ENCODE measurements around the gene KIRREL3. TPM values are rescaled to one million over a fixed set of nuclear protein-coding genes. Genes with fewer than 3 reads are reported as not detected.

The KIRREL3 gene
- total RNA-seq, 2 donors from 2014 or later: 0.28 TPM; not detected in 1

GRCh38 chr11:126581871-126582648, 418.5 kb downstream of the KIRREL3 start:
- H3K4me1 ChIP-seq (replicated peaks): no peaks in the 10 kb centered on the region
- intact Hi-C loops (cut with DNase I): no loop called here

GRCh38 chr11:126578426-126578825, 422.1 kb downstream of the KIRREL3 start:
- intact Hi-C loops (cut with DNase I): no loop called here
- H3K27me3 ChIP-seq (replicated peaks; ENCODE audit: insufficient read depth): peaks cover 3% of the 10 kb centered on the region
- H3K4me1 ChIP-seq (replicated peaks): no peaks in the 10 kb centered on the region
- H3K27ac ChIP-seq: no peak overlapping the region
- TF ChIP-seq POLR2AphosphoS5 (IDR thresholded peaks at IDR 0.05) (no peak), POLR2A (IDR thresholded peaks at IDR 0.05) (no peak)
- TF ChIP-seq, protein P1, sequence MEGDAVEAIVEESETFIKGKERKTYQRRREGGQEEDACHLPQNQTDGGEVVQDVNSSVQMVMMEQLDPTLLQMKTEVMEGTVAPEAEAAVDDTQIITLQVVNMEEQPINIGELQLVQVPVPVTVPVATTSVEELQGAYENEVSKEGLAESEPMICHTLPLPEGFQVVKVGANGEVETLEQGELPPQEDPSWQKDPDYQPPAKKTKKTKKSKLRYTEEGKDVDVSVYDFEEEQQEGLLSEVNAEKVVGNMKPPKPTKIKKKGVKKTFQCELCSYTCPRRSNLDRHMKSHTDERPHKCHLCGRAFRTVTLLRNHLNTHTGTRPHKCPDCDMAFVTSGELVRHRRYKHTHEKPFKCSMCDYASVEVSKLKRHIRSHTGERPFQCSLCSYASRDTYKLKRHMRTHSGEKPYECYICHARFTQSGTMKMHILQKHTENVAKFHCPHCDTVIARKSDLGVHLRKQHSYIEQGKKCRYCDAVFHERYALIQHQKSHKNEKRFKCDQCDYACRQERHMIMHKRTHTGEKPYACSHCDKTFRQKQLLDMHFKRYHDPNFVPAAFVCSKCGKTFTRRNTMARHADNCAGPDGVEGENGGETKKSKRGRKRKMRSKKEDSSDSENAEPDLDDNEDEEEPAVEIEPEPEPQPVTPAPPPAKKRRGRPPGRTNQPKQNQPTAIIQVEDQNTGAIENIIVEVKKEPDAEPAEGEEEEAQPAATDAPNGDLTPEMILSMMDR (IDR thresholded peaks at IDR 0.05): no peak
- 81% methylated on average over 9 of the region's 9 CpGs for WGBS
- no peak for DNase-seq (ENCODE audit: low spot score)
- no peaks in the 10 kb centered on the region for H3K36me3 ChIP-seq
- no peak overlapping the region for H3K4me3 ChIP-seq
- no peaks in the 10 kb centered on the region for H3K9me3 ChIP-seq

More at GRCh38 chr11:126581871-126582648, 418.5 kb downstream of the KIRREL3 start:
- no peak for TF ChIP-seq POLR2AphosphoS5 (IDR thresholded peaks at IDR 0.05)
- TF ChIP-seq, protein P1 (IDR thresholded peaks at IDR 0.05): no peak
- no peak for TF ChIP-seq POLR2A (IDR thresholded peaks at IDR 0.05)
- H3K4me3 ChIP-seq: no peak overlapping the region
- H3K27ac ChIP-seq: no peak overlapping the region
- no peak for DNase-seq (ENCODE audit: low spot score)
- 88% methylated on average over 11 of the region's 11 CpGs for whole genome bisulfite sequencing
- H3K27me3 ChIP-seq (replicated peaks; ENCODE audit: insufficient read depth): peaks cover 3% of the 10 kb centered on the region
- no peaks in the 10 kb centered on the region for H3K36me3 ChIP-seq
- no peaks in the 10 kb centered on the region for H3K9me3 ChIP-seq

- TF ChIP-seq, protein P1 (IDR thresholded peaks at IDR 0.05): no peak
- TF ChIP-seq POLR2A (IDR thresholded peaks at IDR 0.05): no peak
- TF ChIP-seq POLR2AphosphoS5 (IDR thresholded peaks at IDR 0.05): no peak
- H3K27me3 ChIP-seq (replicated peaks; ENCODE audit: insufficient read depth): peaks cover 4% of the 10 kb centered on the region
- no peaks in the 10 kb centered on the region for H3K9me3 ChIP-seq
- no peaks in the 10 kb centered on the region for H3K36me3 ChIP-seq
- intact Hi-C loops (cut with DNase I): no loop called here
- H3K4me1 ChIP-seq (replicated peaks): no peaks in the 10 kb centered on the region
- 34% methylated on average over 2 of the region's 2 CpGs for WGBS
- no peak for DNase-seq (ENCODE audit: low spot score)
- H3K27ac ChIP-seq: no peak overlapping the region
- no peak overlapping the region for H3K4me3 ChIP-seq
Observed at GRCh38 chr11:126578021-126578420, 422.5 kb downstream of the KIRREL3 start.

DNA sequence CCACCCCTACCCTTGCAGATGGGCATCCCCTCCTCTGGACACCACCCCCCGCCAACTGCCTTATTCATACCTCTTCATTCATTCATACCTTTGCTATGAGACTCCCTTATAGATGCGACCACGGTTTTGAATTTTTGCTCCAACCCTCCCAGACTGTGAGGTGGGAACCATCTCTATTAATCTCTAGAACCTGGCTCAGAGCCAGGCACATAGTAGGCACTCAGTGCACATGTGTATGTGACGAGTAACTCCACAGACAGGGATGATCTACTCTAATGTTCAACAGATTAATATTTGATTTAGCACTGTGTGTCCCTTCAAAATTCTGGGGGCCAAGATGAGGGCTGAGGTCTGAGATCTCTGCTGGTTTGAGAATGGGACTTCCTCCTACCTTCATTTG, 424.7 kb downstream of the KIRREL3 start:
- no peak overlapping the region for H3K27ac ChIP-seq
- WGBS: 84% methylated on average over 4 of the region's 4 CpGs
- TF ChIP-seq POLR2A (IDR thresholded peaks at IDR 0.05) (no peak), POLR2AphosphoS5 (IDR thresholded peaks at IDR 0.05) (no peak)
- TF ChIP-seq, protein P1 (IDR thresholded peaks at IDR 0.05): no peak
- H3K36me3 ChIP-seq: no peaks in the 10 kb centered on the region
- peaks cover 8% of the 10 kb centered on the region for H3K27me3 ChIP-seq (replicated peaks; ENCODE audit: insufficient read depth)
- H3K4me1 ChIP-seq (replicated peaks): no peaks in the 10 kb centered on the region
- intact Hi-C loops (cut with DNase I): no loop called here
- no peak for DNase-seq (ENCODE audit: low spot score)
- H3K9me3 ChIP-seq: no peaks in the 10 kb centered on the region
- no peak overlapping the region for H3K4me3 ChIP-seq

All from prostate gland (tissue), 2 donors.